ENCODE data around the gene COL19A1.

DNA sequence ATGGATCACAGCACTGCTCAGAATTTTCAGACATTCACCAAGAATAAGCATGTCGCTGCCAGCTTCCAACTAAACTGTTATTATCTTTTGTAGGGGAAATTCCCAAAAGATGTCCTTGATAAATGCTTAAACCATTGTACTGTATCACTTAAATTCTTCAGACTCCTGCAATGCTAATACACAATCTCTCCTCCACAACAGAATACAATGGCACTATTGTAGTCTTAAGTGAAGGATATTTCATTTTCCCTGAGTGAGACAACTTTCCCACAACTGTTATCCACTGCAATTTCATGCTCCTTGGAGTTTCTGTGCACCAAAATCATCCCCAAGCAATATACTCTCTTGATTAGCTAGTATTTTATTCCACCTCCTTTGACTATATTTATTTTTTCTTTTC lies 246.8 kb downstream of the COL19A1 start:
- TF ChIP-seq, protein P1, sequence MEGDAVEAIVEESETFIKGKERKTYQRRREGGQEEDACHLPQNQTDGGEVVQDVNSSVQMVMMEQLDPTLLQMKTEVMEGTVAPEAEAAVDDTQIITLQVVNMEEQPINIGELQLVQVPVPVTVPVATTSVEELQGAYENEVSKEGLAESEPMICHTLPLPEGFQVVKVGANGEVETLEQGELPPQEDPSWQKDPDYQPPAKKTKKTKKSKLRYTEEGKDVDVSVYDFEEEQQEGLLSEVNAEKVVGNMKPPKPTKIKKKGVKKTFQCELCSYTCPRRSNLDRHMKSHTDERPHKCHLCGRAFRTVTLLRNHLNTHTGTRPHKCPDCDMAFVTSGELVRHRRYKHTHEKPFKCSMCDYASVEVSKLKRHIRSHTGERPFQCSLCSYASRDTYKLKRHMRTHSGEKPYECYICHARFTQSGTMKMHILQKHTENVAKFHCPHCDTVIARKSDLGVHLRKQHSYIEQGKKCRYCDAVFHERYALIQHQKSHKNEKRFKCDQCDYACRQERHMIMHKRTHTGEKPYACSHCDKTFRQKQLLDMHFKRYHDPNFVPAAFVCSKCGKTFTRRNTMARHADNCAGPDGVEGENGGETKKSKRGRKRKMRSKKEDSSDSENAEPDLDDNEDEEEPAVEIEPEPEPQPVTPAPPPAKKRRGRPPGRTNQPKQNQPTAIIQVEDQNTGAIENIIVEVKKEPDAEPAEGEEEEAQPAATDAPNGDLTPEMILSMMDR (IDR thresholded peaks at IDR 0.05), result no peak
- no peak for TF ChIP-seq POLR2A (IDR thresholded peaks at IDR 0.05)
- no peak for TF ChIP-seq POLR2AphosphoS5 (IDR thresholded peaks at IDR 0.05)

Data from prostate gland (tissue), 2 donors.